Neural progenitor cell (in vitro differentiated cells): Measurements from ENCODE around the gene BEND3. TPM values are rescaled to one million over a fixed set of nuclear protein-coding genes. Genes with fewer than 3 reads are reported as not detected.

Experiments used
- DNase-seq: peaks from one replicate; pipeline ENCODE4 v3.0.0-alpha.2; 2016; ENCODE audit warnings: low spot score
- H2AFZ ChIP-seq: fragments of 200-600 bp; sonication (generic); replicated peaks from 2 replicates; pipeline ENCODE4 v1.6.1; 2016; ENCODE audit warnings: antibody characterized with exemption
- H3F3A ChIP-seq: fragments of 200-600 bp; sonication (generic); 2 replicates; pipeline ENCODE4 v1.6.1; 2016; ENCODE audit warnings: antibody characterized with exemption, low read depth
- H3K27ac ChIP-seq: fragments of 200-600 bp; sonication (generic); 2 replicates; pipeline ENCODE4 v1.5.1; 2016; ENCODE audit warnings: mild to moderate bottlenecking
- H3K27me3 ChIP-seq: fragments of 200-600 bp; sonication (generic); 2 replicates; pipeline ENCODE4 v1.6.1; 2016; ENCODE audit warnings: mild to moderate bottlenecking, moderate library complexity
- H3K36me3 ChIP-seq: fragments of 200-600 bp; sonication (generic); 2 replicates; pipeline ENCODE4 v1.5.1; 2016
- H3K4me1 ChIP-seq: fragments of 200-600 bp; sonication (generic); 2 replicates; pipeline ENCODE4 v1.6.1; 2016; ENCODE audit warnings: mixed run types
- H3K4me2 ChIP-seq: fragments of 200-600 bp; sonication (generic); 2 replicates; pipeline ENCODE4 v1.6.1; 2016
- H3K4me3 ChIP-seq: fragments of 200-600 bp; sonication (generic); 2 replicates; pipeline ENCODE4 v1.5.1; 2016
- H3K79me2 ChIP-seq: fragments of 200-600 bp; sonication (generic); 2 replicates; pipeline ENCODE4 v1.6.1; 2016; ENCODE audit warnings: low read depth
- H3K9ac ChIP-seq: fragments of 200-600 bp; sonication (generic); 2 replicates; pipeline ENCODE4 v1.6.1; 2016
- H3K9me3 ChIP-seq: fragments of 200-600 bp; sonication (generic); 2 replicates; pipeline ENCODE4 v1.5.1; 2016; ENCODE audit warnings: low read depth
- H4K20me1 ChIP-seq: fragments of 200-600 bp; sonication (generic); 2 replicates; pipeline ENCODE4 v1.6.1; 2016; ENCODE audit warnings: low read depth
- H3K27ac Mint-ChIP-seq: 3 replicates; pipeline ENCODE4 v1.8.0; 2021; ENCODE audit warnings: mixed read lengths
- H3K27me3 Mint-ChIP-seq: 2 replicates; pipeline ENCODE4 v1.8.0; 2022; ENCODE audit warnings: low read depth, mild to moderate bottlenecking, inconsistent platforms, moderate library complexity, mixed read lengths; ENCODE audit not compliant: insufficient read depth
- H3K36me3 Mint-ChIP-seq: 3 replicates; pipeline ENCODE4 v1.8.0; 2021; ENCODE audit warnings: mixed read lengths
- H3K4me1 Mint-ChIP-seq: 3 replicates; pipeline ENCODE4 v1.8.0; 2021; ENCODE audit warnings: mixed read lengths
- H3K4me3 Mint-ChIP-seq: 3 replicates; pipeline ENCODE4 v1.8.0; 2021; ENCODE audit warnings: mild to moderate bottlenecking, moderate library complexity, mixed read lengths
- H3K9me3 Mint-ChIP-seq: 3 replicates; pipeline ENCODE4 v1.8.0; 2020; ENCODE audit warnings: mixed read lengths
- CTCF ChIP-seq: fragments of 200-600 bp; sonication (generic); IDR thresholded peaks from 2 replicates; pipeline ENCODE4 v1.5.1; 2017; ENCODE audit warnings: antibody characterized with exemption, mild to moderate bottlenecking
- EZH2 ChIP-seq: fragments of 200-600 bp; sonication (generic); IDR thresholded peaks from 2 replicates; pipeline ENCODE4 v1.6.1; 2017; ENCODE audit warnings: antibody characterized with exemption, mild to moderate bottlenecking, moderate library complexity
- EZH2phosphoT487 ChIP-seq: fragments of 200-600 bp; sonication (generic); IDR thresholded peaks from 2 replicates; pipeline ENCODE4 v1.6.1; 2017; ENCODE audit warnings: antibody characterized with exemption
- total RNA-seq: library from RNA; depleted of rRNA; stranded (reverse); fragments of >200 nt; gene quantifications from 2 replicates; pipeline ENCODE4 v1.2.3, GENCODE V29; 2015; ENCODE audit warnings: low replicate concordance

The BEND3 gene
- total RNA-seq, 1 donor from 2014 or later, result 9.2 TPM

GRCh38 chr6:107154801-107155160 is 39.5 kb upstream of the BEND3 start:
- Histone ChIP-seq H3K4me2 (peak overlapping the region; percentile 42), H2AFZ (no peak overlapping the region), H3K4me3 (peak overlapping the region; percentile 7), H3K27me3 (no peaks in the 10 kb centered on the region), H4K20me1 (no peaks in the 10 kb centered on the region), H3K9ac (no peak overlapping the region), H3K4me1 (peaks cover 24% of the 10 kb centered on the region), H3F3A (peaks cover 16% of the 10 kb centered on the region), H3K27ac (peak overlapping the region; percentile 39), H3K9me3 (no peaks in the 10 kb centered on the region), H3K36me3 (no peaks in the 10 kb centered on the region), H3K79me2 (no peaks in the 10 kb centered on the region)
- Mint-ChIP-seq H3K4me3 (peak overlapping the region; percentile 12), H3K4me1 (peaks cover 43% of the 10 kb centered on the region), H3K9me3 (no peaks in the 10 kb centered on the region), H3K36me3 (no peaks in the 10 kb centered on the region), H3K27ac (peak overlapping the region; percentile 82), H3K27me3 (peaks cover 4% of the 10 kb centered on the region)
- TF ChIP-seq EZH2 (no peak), EZH2phosphoT487 (no peak), CTCF (no peak)
- peak; percentile 4 for DNase-seq

GRCh38 chr6:107154131-107154800 is 39.0 kb upstream of the BEND3 start:
- TF ChIP-seq CTCF (no peak), EZH2 (no peak), EZH2phosphoT487 (no peak)
- Histone ChIP-seq H3K4me1 (peaks cover 24% of the 10 kb centered on the region), H3K4me3 (peak overlapping the region; percentile 7), H3K27me3 (no peaks in the 10 kb centered on the region), H3F3A (peaks cover 16% of the 10 kb centered on the region), H2AFZ (no peak overlapping the region), H3K9ac (no peak overlapping the region), H3K4me2 (peak overlapping the region; percentile 42), H3K79me2 (no peaks in the 10 kb centered on the region), H3K36me3 (no peaks in the 10 kb centered on the region), H3K27ac (no peak overlapping the region), H4K20me1 (no peaks in the 10 kb centered on the region), H3K9me3 (no peaks in the 10 kb centered on the region)
- DNase-seq, result peak; percentile 85
- Mint-ChIP-seq H3K27me3 (peaks cover 6% of the 10 kb centered on the region), H3K27ac (peak overlapping the region; percentile 82), H3K4me1 (peaks cover 43% of the 10 kb centered on the region), H3K36me3 (no peaks in the 10 kb centered on the region), H3K9me3 (no peaks in the 10 kb centered on the region), H3K4me3 (peak overlapping the region; percentile 12)

- no peak for TF ChIP-seq EZH2phosphoT487
- no peak for TF ChIP-seq EZH2
- no peak for TF ChIP-seq CTCF
- Mint-ChIP-seq H3K27me3 (peaks cover 6% of the 10 kb centered on the region), H3K4me3 (no peak overlapping the region), H3K27ac (no peak overlapping the region), H3K36me3 (no peaks in the 10 kb centered on the region), H3K4me1 (peaks cover 43% of the 10 kb centered on the region), H3K9me3 (no peaks in the 10 kb centered on the region)
- Histone ChIP-seq H3K27ac (no peak overlapping the region), H4K20me1 (no peaks in the 10 kb centered on the region), H3F3A (peaks cover 16% of the 10 kb centered on the region), H3K27me3 (no peaks in the 10 kb centered on the region), H3K4me1 (peaks cover 24% of the 10 kb centered on the region), H3K36me3 (no peaks in the 10 kb centered on the region), H3K9me3 (no peaks in the 10 kb centered on the region), H3K4me3 (no peak overlapping the region), H2AFZ (no peak overlapping the region), H3K79me2 (no peaks in the 10 kb centered on the region), H3K4me2 (no peak overlapping the region), H3K9ac (no peak overlapping the region)
- no peak for DNase-seq
Observed at GRCh38 chr6:107152638-107153430, 37.5 kb upstream of the BEND3 start.
